HG02588 (cell line): ENCODE results near the gene MINDY3.

Experiments used
- ATAC-seq: cut with Tn5 transposase; IDR thresholded peaks from one replicate; pipeline ENCODE4 v1.9.1; 2021; ENCODE audit warnings: mild to moderate bottlenecking, moderate library complexity; ENCODE audit not compliant: unreplicated experiment

The MINDY3 gene

GRCh38 chr10:15808204-15808797 lies 52.0 kb downstream of the MINDY3 start:
- no peak for ATAC-seq

GRCh38 chr10:15805395-15806058 lies 54.8 kb downstream of the MINDY3 start:
- no peak for ATAC-seq

GRCh38 chr10:15804109-15804508 lies 56.2 kb downstream of the MINDY3 start:
- ATAC-seq = no peak

GRCh38 chr10:15802375-15802949 lies 57.8 kb downstream of the MINDY3 start:
- no peak for ATAC-seq

- ATAC-seq = no peak
Measured at GRCh38 chr10:15801641-15802040, 58.7 kb downstream of the MINDY3 start.

GRCh38 chr10:15801147-15801546 lies 59.2 kb downstream of the MINDY3 start:
- no peak for ATAC-seq

GRCh38 chr10:15797346-15797745 lies 63.0 kb downstream of the MINDY3 start:
- ATAC-seq = no peak

- no peak for ATAC-seq
Measured at GRCh38 chr10:15796762-15797161, 63.5 kb downstream of the MINDY3 start.

GRCh38 chr10:15796098-15796759 lies 64.1 kb downstream of the MINDY3 start:
- no peak for ATAC-seq

- ATAC-seq = no peak
Measured at GRCh38 chr10:15795036-15795792, 65.1 kb downstream of the MINDY3 start.

- ATAC-seq = no peak
Measured at GRCh38 chr10:15794569-15794968, 65.7 kb downstream of the MINDY3 start.

- ATAC-seq = no peak
Measured at GRCh38 chr10:15793664-15794063, 66.6 kb downstream of the MINDY3 start.

- no peak for ATAC-seq
Measured at GRCh38 chr10:15792777-15793176, 67.5 kb downstream of the MINDY3 start.

- ATAC-seq = no peak
Measured at GRCh38 chr10:15791816-15792524, 68.3 kb downstream of the MINDY3 start.

GRCh38 chr10:15789793-15790525 lies 70.3 kb downstream of the MINDY3 start:
- ATAC-seq = no peak

GRCh38 chr10:15787426-15787825 lies 72.9 kb downstream of the MINDY3 start:
- no peak for ATAC-seq

- ATAC-seq = no peak
Measured at GRCh38 chr10:15784662-15785300, 75.5 kb downstream of the MINDY3 start.

GRCh38 chr10:15783941-15784636 lies 76.2 kb downstream of the MINDY3 start:
- ATAC-seq = no peak

- ATAC-seq = no peak
Measured at GRCh38 chr10:15782851-15783250, 77.5 kb downstream of the MINDY3 start.
